Neural cell (in vitro differentiated cells): Measurements from ENCODE around the gene PTPRD.

Source experiments
- CTCF ChIP-seq: fragments of 450-650 bp; IDR thresholded peaks from 2 replicates; pipeline ENCODE4 v1.5.1; 2014; ENCODE audit warnings: antibody characterized with exemption, mild to moderate bottlenecking, moderate library complexity; ENCODE audit not compliant: poor library complexity, severe bottlenecking
- MXI1 ChIP-seq: fragments of 450-650 bp; conservative IDR thresholded peaks from 2 replicates; pipeline ENCODE4 v1.6.1; 2014; ENCODE audit warnings: antibody characterized with exemption, mild to moderate bottlenecking; ENCODE audit not compliant: poor library complexity, severe bottlenecking
- RAD21 ChIP-seq: fragments of 450-650 bp; conservative IDR thresholded peaks from 2 replicates; pipeline ENCODE4 v1.6.1; 2014; ENCODE audit warnings: antibody characterized with exemption, mild to moderate bottlenecking, moderate library complexity
- TAF1 ChIP-seq: IDR thresholded peaks from 2 replicates; pipeline ENCODE4 v1.6.1; 2012; ENCODE audit warnings: low read depth

- no peak for TF ChIP-seq CTCF
- TF ChIP-seq RAD21, result no peak
- no peak for TF ChIP-seq TAF1
- no peak for TF ChIP-seq MXI1
Observed at GRCh38 chr9:9970514-9970913, 642.3 kb downstream of the PTPRD start.
